CD4-positive, alpha-beta T cell treated with Interleukin-4 for 4 hours (primary cell): ENCODE data around the gene ATG7.

Source experiments
- DNase-seq: peaks from one replicate; pipeline ENCODE4 v3.0.0-alpha.2; 2020

The ATG7 gene, protein sequence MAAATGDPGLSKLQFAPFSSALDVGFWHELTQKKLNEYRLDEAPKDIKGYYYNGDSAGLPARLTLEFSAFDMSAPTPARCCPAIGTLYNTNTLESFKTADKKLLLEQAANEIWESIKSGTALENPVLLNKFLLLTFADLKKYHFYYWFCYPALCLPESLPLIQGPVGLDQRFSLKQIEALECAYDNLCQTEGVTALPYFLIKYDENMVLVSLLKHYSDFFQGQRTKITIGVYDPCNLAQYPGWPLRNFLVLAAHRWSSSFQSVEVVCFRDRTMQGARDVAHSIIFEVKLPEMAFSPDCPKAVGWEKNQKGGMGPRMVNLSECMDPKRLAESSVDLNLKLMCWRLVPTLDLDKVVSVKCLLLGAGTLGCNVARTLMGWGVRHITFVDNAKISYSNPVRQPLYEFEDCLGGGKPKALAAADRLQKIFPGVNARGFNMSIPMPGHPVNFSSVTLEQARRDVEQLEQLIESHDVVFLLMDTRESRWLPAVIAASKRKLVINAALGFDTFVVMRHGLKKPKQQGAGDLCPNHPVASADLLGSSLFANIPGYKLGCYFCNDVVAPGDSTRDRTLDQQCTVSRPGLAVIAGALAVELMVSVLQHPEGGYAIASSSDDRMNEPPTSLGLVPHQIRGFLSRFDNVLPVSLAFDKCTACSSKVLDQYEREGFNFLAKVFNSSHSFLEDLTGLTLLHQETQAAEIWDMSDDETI

DNA sequence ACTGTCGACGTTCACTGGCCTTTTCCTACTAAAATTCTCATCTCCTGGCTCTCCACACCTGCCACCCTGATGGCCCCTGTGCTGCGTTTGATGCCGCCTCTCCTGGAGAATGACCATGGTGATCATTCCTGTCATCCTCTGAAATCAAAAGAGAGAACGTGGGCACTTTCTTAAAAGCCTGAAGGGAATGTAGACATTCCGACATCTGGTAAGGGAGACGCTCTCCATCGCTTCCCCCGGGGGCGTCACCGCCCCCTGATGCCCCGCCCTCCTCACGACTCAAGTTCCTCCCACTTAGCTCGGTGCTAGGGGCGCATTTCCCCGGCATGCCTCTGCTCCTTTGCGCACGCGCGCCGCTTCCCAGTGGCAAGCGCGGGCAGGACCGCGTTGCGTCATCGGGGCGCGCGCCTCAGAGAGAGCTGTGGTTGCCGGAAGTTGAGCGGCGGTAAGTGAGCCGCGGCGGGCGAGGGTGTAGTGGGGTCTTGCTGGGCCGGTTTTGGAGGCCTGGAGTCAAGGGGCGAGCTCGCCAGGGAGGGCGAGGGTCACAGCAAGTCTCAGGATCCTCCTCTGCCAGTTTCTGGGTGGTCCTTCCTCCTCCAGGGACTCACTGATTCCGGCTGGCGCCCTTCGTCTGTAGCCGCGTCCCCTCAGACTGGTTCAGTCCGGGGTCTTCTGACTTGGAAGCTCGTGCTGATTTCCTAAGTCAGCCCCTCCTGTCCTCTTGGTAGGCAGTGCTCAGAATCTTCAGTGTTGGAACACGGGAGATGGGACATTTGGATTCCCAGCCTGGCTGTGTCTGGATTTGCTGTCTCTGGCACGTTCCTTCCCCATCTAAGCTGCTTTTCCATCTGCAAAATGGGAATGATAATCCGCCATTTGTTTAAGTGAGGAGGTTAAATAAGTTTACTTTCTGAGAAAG lies at the start of gene ATG7:
Gene ATG7 (plus strand): TSS at position 412 of the 919 bp plus-strand sequence. CDS start 26,299 bp downstream, outside the sequence.
- peak; percentile 96 for DNase-seq

GRCh38 chr3:11224010-11224409 lies 48.2 kb upstream of the ATG7 start:
- no peak for DNase-seq

GRCh38 chr3:11224870-11225229 lies 47.3 kb upstream of the ATG7 start:
- no peak for DNase-seq

GRCh38 chr3:11226042-11226370 lies 46.2 kb upstream of the ATG7 start:
- DNase-seq = no peak

DNA sequence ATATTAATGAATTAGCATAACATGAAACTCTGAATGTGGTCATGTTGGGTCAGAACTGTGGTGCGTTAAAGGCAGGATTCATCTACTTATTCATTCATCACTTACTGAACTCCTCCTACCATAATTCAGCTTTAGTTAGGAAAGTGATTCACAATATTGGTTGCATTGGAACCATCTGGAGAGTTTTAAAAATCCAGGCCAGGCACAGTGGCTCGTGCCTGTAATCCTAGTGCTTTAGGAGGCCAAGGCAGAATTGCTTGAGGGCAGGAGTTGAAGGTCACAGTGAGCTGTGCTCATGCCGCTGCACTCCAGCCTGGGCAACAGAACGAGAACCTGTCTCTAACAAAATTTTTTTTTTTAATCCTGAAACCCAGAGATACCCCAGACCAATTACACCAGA lies 44.2 kb upstream of the ATG7 start:
- no peak for DNase-seq

- DNase-seq = no peak
Observed at GRCh38 chr3:11230125-11230524, 42.1 kb upstream of the ATG7 start.

- no peak for DNase-seq
Observed at GRCh38 chr3:11230832-11231231, 41.4 kb upstream of the ATG7 start.

DNA sequence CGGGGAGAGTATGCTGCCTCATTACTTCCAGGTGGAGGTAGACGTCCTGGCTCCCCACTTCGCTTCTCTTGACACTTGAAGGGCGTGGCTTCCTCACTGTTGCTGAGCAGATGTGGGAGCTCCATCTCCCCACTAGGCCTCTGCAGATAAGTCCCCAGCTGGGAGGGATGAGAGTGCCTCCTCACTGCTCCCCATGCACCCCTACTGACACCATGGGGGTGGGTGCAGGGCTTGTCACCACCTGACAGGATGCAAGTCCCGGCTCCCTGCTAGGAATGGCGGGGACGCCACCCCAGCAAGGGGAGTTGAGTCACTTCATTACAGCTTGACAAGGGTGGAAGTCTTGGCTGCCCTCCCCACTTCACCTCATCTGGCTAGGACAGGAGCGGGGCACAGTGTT lies 36.8 kb upstream of the ATG7 start:
- no peak for DNase-seq

- DNase-seq = peak; percentile 70
Observed at GRCh38 chr3:11236588-11237461, 35.4 kb upstream of the ATG7 start.

DNA sequence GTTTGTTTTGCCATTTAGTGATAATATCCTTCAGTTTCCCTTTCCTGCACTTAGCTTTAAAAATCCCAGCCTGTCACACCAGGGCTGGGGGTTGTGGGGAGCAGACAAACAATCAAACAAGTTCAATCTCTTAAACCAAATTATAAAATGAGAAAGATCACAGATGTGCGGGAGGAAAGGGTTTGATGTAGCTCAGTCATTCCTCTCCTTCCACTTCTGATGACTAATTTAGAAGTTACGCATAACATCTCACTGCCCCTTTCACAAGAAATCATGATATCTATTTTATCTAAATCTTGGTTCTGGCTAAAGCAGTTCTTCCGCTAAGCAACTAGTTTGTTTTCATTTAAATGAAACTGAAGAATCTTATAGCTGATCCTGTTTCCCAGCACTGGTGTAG lies 34.1 kb upstream of the ATG7 start:
- peak; percentile 32 for DNase-seq

- DNase-seq = peak; percentile 4
Observed at GRCh38 chr3:11238880-11239279, 33.3 kb upstream of the ATG7 start.

DNA sequence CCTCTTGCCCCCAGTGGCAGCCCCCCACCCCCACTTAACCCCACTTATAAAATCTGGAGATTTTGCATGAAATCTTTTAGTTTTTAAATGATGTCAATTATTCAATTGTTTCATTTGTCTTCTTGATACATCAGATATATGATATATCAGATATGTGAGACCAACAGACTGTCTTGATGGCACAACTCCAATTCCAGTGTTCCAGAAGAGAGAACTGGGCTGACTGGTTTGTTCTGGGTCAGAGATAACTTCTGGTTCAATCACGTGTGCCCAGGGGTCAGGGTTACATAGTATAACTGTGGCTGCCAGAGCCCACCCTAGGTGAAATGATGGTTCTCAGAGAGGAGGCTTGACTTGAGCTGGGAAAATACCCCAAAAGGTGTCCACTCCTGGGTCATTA lies 32.4 kb upstream of the ATG7 start:
- no peak for DNase-seq

DNA sequence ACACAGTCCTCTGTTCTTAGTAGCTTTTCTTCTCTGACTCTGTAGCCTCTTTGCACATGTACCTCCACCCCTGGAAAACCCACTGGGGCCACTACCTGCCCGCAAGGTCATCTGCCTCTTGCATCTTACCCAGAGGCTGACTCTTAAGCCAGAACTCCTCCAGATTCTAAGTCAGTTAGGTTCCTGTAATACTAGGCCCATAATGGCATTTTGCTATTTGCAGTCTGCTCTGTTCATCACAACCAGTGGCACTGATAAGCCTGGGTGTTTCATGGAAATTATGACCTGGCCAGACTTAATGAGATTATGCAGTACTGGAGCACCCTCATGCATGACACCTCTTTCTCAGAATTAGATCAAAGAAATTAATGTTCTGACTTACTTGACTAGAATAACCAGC lies 31.7 kb upstream of the ATG7 start:
- DNase-seq = no peak

DNA sequence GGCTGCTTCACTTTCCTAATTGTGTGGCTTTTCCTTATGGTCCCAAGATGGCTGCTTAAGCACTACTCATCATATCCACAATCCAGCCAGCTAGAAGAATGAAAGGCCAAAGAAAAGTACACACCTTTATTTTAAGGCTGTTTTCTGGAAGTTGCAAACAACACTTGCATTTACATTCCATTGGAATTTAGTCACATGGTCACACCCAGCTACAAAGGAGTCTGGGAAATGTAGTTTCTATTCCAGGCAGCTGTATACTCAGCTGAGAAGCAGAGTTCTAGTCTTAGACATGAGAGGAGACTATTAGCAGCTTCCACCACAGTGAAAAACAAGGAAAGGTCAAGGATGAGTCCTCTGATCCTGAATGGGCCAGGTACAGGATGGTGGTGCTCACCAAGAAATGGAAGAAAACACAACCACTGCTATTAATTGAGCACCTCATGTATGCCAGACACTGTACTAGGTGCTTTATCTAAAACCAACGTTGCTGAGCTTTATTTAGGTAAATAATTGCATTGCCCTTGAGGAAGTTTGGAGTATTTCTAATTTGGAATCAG lies 28.0 kb upstream of the ATG7 start:
- no peak for DNase-seq

GRCh38 chr3:11245276-11245675 lies 26.9 kb upstream of the ATG7 start:
- DNase-seq = no peak

GRCh38 chr3:11245827-11246662 lies 26.2 kb upstream of the ATG7 start:
- DNase-seq = no peak

- no peak for DNase-seq
Observed at GRCh38 chr3:11246663-11246970, 25.6 kb upstream of the ATG7 start.

DNA sequence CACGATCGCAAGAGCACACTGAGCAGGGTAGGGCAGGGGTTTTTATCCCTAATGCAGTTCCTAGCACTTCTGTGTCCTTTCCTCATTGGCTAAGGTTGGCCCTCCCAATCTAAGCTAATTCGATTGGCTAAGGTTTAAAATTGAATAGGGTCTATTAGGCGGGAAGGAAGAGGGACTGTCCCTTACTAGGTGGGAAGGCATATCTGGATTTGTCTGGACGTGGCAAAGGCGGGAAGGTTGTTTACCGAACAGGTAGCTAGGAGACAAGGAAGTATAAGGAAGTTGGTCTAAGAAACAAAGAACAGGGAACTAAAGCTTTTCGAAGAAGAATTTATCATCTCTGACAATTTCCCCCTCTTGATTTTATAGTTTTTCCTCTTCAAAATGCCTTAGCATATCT lies 24.8 kb upstream of the ATG7 start:
- DNase-seq = no peak

DNA sequence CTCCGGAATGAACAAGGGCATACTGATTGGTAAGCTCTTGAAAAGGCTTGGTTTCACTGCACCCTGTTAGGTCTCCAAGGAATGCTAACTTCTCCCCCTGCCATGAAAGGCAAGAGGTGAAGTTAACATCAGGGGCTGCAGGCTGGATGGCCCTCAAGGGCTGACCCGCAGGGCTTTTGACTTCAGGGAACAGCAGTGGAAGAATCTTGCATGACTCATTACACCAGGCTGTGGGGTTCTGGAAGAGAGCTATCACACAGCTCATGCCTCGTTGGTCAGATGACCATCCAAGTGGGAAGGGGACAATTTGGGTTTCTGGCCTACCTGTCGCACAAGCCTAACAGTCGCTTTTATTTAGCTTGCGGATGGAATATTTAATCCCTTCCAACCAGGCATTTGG lies 23.6 kb upstream of the ATG7 start:
- no peak for DNase-seq

DNA sequence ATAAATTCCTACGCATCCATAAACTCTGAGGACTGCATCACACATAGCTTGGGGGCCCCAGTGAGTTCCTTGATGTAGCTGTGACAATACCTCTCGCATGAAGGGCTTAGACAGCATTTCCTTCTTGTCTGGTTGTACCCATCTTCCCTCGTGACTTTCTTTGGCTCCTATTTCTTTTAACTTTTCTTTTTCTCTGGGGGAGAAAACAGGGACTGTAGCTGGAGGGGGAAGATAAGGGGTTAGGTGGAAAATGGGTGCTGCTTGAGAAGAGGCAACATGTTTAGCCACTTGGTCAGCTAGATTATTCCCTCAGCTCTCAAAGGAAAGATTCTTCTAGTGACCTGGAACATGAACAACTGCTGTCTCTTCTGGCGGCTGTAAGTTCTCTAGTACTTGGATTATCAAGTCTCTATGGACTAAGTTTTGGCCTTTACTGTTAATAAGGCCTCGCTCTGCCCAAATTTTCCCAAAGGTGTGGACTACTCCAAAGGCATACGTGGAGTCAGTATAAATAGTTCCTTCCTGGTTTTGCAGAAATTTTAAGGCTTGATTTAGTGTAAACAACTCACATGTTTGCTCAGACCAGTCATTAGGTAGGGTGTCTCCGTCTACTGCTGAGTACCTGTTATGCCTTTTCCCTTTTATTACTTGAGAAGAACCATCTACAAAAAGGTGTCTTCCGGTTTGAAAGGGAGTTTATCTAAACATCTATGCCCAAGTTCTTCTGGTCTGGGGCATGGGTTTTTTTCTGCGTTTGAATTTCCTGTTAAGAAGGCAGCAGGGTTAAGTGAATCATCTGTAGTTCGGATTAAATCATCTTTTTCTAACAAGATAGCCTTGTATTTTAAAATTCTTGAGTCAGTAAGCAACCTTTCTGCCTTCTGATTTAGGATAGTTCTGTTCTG lies 21.0 kb upstream of the ATG7 start:
- peak; percentile 74 for DNase-seq
